Tibial artery (tissue), 4 donors: ENCODE data around the gene NLGN1.

ENCODE experiments used
- DNase-seq, 2 donors: peaks; one replicate each; pipeline ENCODE4 v3.0.0-alpha.2; 2019
- H3K27ac ChIP-seq, 2 donors: fragments of 200-600 bp; sonication (generic) in 1 of 2; 1 replicate in 1 of 2; 2 replicates in 1 of 2; pipeline ENCODE4 v1.5.1; 2018 to 2019; ENCODE audit warnings: mild to moderate bottlenecking in 1 of 2
- H3K27me3 ChIP-seq, 2 donors: fragments of 200-600 bp; sonication (generic) in 1 of 2; one replicate each; pipeline versions ENCODE4 v1.5.1 to v1.6.0; 2016 to 2019
- H3K36me3 ChIP-seq, 3 donors: fragments of 200-600 bp; sonication (generic) in 2 of 3; one replicate each; pipeline ENCODE4 v1.5.1; 2016 to 2019; ENCODE audit warnings: mild to moderate bottlenecking in 2 of 3
- H3K4me1 ChIP-seq, 4 donors: fragments of 200-600 bp; sonication (generic) in 2 of 4; 1 replicate in 3 of 4; 2 replicates in 1 of 4; pipeline ENCODE4 v1.5.1; 2016 to 2019
- H3K4me3 ChIP-seq, 2 donors: fragments of 200-600 bp; sonication (generic) in 1 of 2; 1 replicate in 1 of 2; 2 replicates in 1 of 2; pipeline ENCODE4 v1.5.1; 2018 to 2019; ENCODE audit warnings: mild to moderate bottlenecking in 2 of 2
- H3K9me3 ChIP-seq, 3 donors: fragments of 200-600 bp; sonication (generic) in 1 of 3; one replicate each; pipeline ENCODE4 v1.5.1; 2016 to 2019
- intact Hi-C: fragments of 100-400 bp; cut with DNase I; formaldehyde crosslinking; loops from one replicate; pipeline ENCODE4 v1.15.0; 2023; ENCODE audit warnings: low total_unique reads
- TF ChIP-seq, protein P1 (sequence below), 2 experiments: fragments of 200-600 bp in 1 of 2; fragments of 450-650 bp in 1 of 2; IDR thresholded peaks; one replicate each; pipeline ENCODE4 v1.5.1; 2017 to 2019; ENCODE audit warnings: antibody characterized with exemption in 2 of 2, mild to moderate bottlenecking in 1 of 2, moderate library complexity in 1 of 2

Gene NLGN1

DNA sequence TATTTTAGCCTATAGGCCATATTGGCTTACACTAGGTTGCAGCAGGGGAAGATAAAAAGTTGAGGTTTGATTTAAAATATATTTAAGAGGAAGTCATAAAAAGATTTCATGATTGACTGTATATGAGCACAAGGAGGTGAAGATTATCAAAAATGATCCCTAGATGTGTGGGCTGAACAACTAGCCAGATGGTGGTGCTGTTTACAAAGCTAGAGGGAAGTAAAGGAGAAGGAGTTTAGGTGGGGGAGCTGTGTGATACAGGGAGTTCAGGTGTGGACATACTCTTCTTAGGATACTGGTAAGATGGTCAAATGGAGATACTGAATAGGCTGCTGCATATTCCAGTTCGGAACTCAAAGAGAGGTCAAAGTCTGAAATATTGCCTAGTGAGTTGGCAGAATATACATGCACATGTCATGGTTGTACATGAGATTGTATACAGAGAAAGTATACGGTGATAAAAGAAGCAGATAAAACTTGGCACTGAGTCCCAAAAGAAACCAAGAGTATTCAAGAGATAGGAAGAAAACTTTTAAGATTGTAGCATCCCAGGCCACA lies 727.8 kb downstream of the NLGN1 start:
- no peaks in the 10 kb centered on the region for H3K9me3 ChIP-seq
- no peak overlapping the region for H3K27ac ChIP-seq
- no peaks in the 10 kb centered on the region for H3K27me3 ChIP-seq
- no peak for DNase-seq
- intact Hi-C loops = no loop called here
- peaks cover 0 to 11% (median 0%) of the 10 kb centered on the region in 4 donors for H3K4me1 ChIP-seq
- TF ChIP-seq, protein P1, sequence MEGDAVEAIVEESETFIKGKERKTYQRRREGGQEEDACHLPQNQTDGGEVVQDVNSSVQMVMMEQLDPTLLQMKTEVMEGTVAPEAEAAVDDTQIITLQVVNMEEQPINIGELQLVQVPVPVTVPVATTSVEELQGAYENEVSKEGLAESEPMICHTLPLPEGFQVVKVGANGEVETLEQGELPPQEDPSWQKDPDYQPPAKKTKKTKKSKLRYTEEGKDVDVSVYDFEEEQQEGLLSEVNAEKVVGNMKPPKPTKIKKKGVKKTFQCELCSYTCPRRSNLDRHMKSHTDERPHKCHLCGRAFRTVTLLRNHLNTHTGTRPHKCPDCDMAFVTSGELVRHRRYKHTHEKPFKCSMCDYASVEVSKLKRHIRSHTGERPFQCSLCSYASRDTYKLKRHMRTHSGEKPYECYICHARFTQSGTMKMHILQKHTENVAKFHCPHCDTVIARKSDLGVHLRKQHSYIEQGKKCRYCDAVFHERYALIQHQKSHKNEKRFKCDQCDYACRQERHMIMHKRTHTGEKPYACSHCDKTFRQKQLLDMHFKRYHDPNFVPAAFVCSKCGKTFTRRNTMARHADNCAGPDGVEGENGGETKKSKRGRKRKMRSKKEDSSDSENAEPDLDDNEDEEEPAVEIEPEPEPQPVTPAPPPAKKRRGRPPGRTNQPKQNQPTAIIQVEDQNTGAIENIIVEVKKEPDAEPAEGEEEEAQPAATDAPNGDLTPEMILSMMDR (IDR thresholded peaks at IDR 0.05) = peak in 1 of 2 experiments; percentile 27
- no peak overlapping the region for H3K4me3 ChIP-seq
- H3K36me3 ChIP-seq = no peaks in the 10 kb centered on the region

DNA sequence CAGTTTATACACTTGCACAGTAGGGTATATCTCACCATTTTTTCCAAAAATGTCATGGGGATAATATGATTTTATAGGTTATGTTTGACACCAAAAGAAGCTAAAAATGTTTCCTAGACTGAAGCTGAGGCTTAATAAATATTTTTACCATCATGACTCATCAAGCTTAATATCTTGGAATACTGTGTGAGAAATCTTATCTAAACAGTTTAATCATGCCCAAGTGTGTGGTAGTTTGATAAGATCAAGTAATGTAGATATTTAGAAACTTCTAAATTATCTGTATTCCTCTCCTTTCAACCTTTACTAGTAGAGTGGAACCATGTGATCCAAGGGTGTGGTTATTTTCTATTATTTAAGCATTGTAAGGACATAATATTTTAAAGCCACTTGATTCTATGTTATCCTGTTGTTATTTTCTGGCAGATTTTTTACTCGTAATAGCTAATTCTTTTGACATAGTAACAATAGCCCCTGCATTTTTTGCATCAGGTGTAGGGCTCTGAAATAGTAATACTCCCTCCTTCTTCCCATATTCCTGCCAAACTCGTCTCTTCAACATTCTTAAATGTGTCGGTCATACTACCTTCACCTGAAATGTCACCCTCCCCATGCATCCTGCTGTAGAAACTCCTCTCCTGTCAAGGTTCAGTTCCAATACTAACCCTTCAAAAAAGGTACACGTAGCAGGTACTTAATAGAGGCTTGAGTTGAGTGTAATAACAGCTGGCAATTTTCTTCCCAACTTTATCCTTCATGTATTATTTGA lies 729.6 kb downstream of the NLGN1 start:
- no peak for DNase-seq
- H3K4me1 ChIP-seq = peaks cover 0 to 11% (median 0%) of the 10 kb centered on the region in 4 donors

DNA sequence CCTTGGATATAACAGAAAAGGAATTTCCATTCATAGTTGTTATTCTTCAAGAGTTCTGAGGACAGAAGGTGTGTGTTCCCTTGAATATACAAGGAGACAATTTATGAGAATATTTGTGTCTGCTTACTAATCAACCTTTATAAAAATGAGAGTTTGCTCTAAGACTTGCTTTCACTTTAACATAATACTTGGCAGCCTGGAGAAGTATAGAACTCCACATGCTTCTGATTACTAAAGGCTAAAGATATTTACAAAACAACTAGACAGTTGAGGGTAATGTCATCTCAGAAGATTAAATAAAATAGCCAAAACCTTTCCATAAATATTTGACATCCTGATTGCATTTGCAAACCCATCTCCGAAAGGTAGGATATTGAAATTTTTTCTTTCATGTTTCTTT lies 734.5 kb downstream of the NLGN1 start:
- Histone ChIP-seq H3K27me3 (no peaks in the 10 kb centered on the region), H3K36me3 (no peaks in the 10 kb centered on the region), H3K27ac (no peak overlapping the region), H3K4me1 (peaks cover 0 to 5% (median 0%) of the 10 kb centered on the region in 4 donors), H3K4me3 (no peak overlapping the region), H3K9me3 (no peaks in the 10 kb centered on the region)
- TF ChIP-seq, protein P1 (IDR thresholded peaks at IDR 0.05) = no peak
- intact Hi-C loops = no loop called here
- no peak for DNase-seq

More for the DNA sequence above, 729.6 kb downstream of the NLGN1 start:
- TF ChIP-seq, protein P1 (IDR thresholded peaks at IDR 0.05) = no peak
- intact Hi-C loops = no loop called here
- H3K9me3 ChIP-seq = no peaks in the 10 kb centered on the region
- H3K4me3 ChIP-seq = no peak overlapping the region
- H3K36me3 ChIP-seq = no peaks in the 10 kb centered on the region
- H3K27me3 ChIP-seq = no peaks in the 10 kb centered on the region
- no peak overlapping the region for H3K27ac ChIP-seq

DNA sequence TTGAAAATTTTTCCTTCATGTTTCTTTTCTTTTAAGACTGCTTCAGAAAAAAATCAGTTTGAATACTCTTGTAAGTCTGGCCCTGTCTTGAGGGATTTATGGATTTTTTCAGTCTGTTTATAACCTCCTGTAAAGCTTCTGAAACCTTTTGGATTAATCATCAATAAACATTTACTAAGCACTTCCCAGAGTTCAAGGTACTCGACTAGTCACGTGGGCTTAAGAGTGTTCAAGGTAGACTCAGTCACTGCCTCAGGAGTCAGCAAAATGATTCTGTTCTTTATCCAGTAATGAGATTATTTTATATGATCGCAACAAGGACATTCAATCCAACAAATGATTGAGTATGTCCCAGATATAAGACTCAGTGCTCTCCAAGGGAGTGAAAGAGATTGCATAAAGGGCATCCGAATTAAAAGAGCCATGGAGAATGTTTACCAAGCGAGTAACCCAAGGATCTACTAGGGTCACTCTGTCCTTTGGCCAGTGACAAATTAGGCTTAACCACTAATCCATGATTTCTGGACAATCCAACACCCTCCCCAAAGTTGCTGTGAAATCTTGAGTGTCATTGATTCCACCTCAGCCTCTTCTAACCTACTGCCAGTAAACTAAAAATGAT lies 735.0 kb downstream of the NLGN1 start:
- DNase-seq = no peak
- TF ChIP-seq, protein P1 (IDR thresholded peaks at IDR 0.05) = no peak
- Histone ChIP-seq H3K4me1 (no peaks in the 10 kb centered on the region), H3K9me3 (no peaks in the 10 kb centered on the region), H3K36me3 (no peaks in the 10 kb centered on the region), H3K27ac (no peak overlapping the region), H3K4me3 (no peak overlapping the region), H3K27me3 (no peaks in the 10 kb centered on the region)
- intact Hi-C loops = no loop called here

DNA sequence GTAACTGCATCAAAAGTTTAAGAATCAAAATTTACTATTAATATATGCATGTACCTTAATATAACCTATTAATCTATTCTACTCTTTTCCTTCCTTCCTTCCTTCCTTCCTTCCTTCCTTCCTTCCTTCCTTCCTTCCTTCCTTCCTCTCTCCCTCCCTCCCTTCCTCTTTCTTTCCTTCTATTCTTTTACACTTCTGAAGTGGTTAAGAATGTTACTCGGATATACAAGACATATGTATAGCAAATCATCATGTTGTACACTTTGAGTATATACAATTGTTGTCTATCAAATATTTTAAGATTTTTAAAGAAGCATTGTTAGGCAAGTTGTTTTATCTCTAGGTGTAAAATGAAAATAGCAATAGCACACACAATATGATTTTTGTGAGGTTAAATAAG lies 748.5 kb downstream of the NLGN1 start:
- H3K9me3 ChIP-seq = no peaks in the 10 kb centered on the region
- H3K27ac ChIP-seq = no peak overlapping the region
- TF ChIP-seq, protein P1 (IDR thresholded peaks at IDR 0.05) = no peak
- no peaks in the 10 kb centered on the region for H3K27me3 ChIP-seq
- H3K36me3 ChIP-seq = no peaks in the 10 kb centered on the region
- H3K4me3 ChIP-seq = no peak overlapping the region
- no peaks in the 10 kb centered on the region for H3K4me1 ChIP-seq
- DNase-seq = no peak
- intact Hi-C loops = no loop called here
